ENCODE data around the gene AKAP8L.

- no peak for TF ChIP-seq EZH2 (IDR thresholded peaks at IDR 0.05; ENCODE audit: borderline replicate concordance, low read depth, low read length, severe bottlenecking)
- no peak for TF ChIP-seq CTCF (IDR thresholded peaks at IDR 0.05; ENCODE audit: borderline replicate concordance, extremely low read depth, low read length, poor library complexity, severe bottlenecking)
These were observed 64.1 kb downstream of the AKAP8L start for GRCh38 chr19:15354566-15355296.
